Posterior cingulate gyrus (tissue), 11 donors: Measurements from ENCODE around the gene TXNRD2.
A peak's percentile ranks its signal among the peaks of the same experiment; 100 is the strongest.
"Not testable (repeated sequence)": the region's sequence is repeated elsewhere in the genome, so short reads cannot be mapped to it uniquely, and the experiment has no call there.

Source experiments
- DNase-seq, 10 donors: peaks; one replicate each; pipeline versions ENCODE4 v3.0.0 to v3.0.0-alpha.2; 2020 to 2021; ENCODE audit warnings: mixed read lengths in 3 of 10
- intact Hi-C: fragments of 100-400 bp; cut with DNase I; formaldehyde crosslinking; loops from one replicate; pipeline ENCODE4 v1.15.1; 2023

The TXNRD2 gene

DNA sequence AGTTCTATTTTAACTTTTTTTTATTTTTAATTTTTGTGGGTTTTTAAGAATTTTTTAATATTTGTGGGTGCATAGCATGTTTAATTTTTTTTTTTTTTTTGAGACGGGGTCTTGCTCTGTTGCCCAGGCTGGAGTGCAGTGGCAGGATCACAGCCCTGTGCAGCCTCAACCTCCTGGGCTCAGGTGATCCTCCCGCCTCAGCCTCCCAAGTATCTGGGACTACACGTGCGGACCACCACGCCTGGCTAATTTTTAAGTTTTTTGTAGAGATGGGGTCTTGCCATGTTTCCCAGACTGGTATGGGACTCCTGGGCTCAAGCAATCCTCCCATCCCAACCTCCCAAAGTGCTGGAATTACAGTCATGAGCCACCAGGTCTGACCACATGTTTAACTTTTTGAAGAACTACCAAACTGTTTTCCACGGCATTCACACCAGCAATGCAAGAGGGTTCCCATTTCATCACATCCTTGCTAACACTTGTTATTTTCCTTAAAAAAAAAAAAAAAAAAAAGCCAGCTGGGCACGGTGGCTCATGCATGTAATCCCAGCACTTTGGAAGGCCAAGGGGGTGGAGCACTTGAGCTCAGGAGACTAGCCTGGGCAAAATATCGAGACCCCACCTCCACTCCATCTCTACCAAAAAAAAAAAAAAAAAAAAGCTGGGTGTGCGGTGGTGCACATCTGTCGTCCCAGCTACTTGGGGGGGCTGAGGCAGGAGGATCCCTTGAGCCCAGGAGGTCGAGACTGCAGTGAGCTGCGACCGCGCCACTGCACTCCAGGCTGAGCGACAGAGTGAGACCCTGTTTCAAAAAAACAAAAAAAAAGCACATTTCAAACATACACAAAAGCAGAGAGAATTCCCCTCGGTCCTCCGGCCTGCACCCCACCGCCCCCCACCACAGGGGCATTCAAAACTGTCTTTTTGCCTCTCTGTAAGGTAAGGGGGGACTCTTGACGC lies 16.7 kb upstream of the TXNRD2 start:
- intact Hi-C loops = no loop called here
- DNase-seq = peak in 3 of 10 donors; percentile 13 to 60 (median 49)

DNA sequence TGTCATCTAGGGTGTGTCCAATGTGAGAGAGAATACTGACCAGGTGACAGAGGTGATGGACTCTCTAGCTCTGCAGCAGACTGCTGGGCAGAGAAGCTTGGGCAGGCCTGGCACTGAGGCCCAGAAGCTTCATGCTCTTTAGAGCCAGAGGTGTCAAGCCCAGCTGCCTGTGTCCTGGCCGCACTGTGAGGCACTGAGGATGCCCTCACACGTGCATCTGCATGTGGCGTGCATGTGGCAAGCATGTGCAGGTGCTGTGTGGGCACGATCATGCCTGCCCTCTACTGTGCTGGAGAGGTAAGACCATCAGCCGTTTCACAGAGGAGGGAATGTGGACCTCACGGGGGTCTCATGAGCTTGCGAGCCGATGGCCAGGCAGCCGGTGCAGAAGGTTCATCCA lies 15.8 kb upstream of the TXNRD2 start:
- intact Hi-C loops = no loop called here
- peak in 3 of 10 donors; percentile 19 to 71 (median 64) for DNase-seq

DNA sequence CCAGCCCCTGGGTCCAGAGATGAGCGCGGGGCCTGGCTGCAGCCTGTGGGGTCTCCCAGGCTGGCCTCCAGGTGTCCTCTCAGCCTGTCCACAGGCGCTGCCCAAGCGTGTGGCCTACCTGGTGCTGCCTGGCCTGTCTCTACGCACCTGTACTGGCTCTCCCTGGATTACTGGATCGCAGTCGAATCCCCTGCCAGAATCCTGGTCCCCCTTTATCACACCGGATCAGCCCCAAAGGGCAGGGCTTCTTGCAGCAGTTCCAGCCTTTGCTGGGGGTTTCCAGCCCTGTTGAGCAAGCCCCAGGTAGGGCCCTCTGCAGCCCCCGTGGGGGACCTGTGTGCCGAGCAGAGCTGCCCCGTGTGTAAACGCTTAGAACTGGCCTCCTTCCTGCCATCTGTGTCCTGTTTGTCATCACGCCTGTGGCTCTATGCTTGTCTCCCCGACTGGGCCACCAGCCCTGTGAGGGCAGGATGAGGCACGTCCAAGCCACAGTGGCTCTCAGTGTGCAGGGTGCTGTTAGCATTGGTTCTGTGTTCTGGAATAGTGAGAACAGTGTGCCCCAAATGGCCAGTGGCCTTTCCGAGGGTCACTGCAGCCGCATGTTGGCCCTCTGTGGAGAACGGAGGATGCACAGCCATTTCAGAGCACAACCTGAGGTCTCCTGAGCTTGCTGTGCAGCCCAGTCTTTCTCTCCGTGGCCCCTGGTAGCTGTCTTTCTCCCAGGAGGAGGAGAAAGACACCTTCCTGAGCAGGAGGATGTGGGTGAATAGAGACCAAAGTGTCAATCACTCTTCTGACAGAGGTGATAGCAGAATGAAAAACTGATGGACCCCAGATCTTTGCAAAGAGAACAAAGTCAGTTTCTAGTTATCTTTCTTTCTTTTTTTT lies 13.9 kb upstream of the TXNRD2 start:
- peak in 3 of 10 donors; percentile 21 to 74 (median 66) for DNase-seq
- intact Hi-C loops = no loop called here

DNA sequence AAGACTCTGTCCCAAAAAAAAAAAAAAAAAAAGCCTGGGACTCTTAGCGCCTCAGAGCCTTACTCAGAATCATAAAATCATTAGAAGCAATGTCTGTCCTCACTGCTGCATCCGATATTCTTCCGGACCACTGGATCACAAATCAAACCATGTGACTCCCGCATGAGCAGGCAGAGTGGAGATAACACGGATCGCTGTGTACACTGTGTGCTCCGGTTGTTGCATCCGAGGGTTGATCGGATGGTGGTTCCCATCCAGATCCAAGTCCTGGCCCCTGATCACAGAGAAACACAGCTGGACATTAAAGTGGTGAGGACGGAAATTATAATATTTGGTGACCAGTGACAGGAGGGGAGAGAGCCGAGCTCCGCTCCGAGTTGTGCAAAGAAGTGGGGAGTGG lies 9.7 kb upstream of the TXNRD2 start:
- intact Hi-C loops = no loop called here
- DNase-seq = peak in 2 of 10 donors; percentile 45 to 57

DNA sequence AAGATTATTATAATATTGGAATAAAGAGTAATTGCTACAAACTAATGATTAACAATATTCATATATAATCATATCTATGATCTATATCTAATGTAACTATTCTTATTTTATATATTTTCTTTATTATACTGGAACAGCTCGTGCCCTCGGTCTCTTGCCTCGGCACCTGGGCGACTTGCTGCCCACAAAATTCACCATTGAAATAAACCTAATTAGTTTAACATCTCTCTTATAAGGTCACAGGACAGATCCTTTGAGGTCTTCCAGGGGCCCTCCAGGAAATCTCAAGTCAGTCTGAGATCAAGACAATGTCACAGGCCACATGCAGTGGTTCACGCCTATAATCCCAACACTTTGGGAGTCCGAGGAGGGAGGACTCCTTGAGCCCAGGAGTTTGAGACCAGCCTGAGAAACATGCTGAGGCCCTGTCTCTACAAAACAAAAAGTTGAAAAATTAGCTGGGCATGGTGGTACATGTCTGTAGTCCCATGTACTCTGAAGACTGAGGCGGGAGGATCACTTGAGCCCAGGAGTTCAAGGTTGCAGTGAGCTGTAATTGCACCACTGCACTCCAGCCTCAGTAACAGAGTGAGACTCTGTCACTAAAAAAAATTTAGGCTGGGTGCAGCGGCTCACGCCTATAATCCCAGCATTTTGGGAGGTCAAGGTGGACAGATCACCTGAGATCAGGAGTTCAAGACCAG lies 6.6 kb upstream of the TXNRD2 start:
- intact Hi-C loops = no loop called here

DNA sequence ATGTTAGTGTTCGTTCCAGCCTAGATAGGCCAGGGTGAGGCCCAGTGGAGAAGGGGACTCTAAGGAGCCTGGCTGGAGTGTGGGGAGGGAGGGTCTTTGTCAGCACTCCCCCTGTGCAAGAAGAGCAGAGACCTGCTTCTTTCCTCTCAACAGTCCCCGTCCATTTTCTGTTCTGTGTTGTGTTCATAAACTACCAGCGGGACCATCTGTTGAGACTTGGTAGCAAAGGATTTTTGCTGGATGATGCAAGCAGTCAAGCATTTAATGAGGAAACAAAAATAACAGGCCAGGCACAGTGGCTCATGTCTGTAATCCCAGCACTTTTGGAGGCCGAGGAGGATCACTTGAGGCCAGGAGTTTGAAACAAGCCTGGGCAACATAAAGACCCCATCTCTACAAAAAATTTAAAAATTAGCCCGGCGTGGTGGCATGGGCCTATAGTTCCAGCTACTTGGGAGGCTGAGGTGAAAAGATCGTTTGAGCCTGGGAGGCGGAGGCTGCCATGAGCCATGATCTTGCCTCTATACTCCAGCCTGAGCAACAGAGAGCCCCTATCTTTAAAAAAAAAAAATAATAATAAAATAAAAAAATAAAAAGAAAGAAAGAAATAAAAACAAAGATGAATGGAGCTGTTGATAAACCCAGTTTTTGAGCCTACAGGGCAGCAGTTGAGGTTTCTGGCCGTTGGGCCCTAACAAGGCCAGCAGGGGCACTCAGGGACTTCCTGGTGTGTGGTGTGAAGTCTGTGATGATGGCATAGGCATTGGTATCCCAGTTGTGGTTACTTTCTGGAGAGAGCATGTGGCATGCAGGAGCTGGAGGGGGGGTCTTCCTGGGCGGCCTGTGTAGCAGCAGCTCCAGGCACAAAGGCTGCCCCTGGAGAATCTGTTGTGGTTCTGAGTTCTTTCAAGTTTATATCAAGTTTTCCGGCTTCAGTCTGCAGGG lies 1.7 kb upstream of the TXNRD2 start:
- DNase-seq = peak in 4 of 10 donors; percentile 9 to 59 (median 24)
- intact Hi-C loops = no loop called here

More for the DNA sequence above, 6.6 kb upstream of the TXNRD2 start:
- DNase-seq = peak in 2 of 10 donors; percentile 31 to 36

DNA sequence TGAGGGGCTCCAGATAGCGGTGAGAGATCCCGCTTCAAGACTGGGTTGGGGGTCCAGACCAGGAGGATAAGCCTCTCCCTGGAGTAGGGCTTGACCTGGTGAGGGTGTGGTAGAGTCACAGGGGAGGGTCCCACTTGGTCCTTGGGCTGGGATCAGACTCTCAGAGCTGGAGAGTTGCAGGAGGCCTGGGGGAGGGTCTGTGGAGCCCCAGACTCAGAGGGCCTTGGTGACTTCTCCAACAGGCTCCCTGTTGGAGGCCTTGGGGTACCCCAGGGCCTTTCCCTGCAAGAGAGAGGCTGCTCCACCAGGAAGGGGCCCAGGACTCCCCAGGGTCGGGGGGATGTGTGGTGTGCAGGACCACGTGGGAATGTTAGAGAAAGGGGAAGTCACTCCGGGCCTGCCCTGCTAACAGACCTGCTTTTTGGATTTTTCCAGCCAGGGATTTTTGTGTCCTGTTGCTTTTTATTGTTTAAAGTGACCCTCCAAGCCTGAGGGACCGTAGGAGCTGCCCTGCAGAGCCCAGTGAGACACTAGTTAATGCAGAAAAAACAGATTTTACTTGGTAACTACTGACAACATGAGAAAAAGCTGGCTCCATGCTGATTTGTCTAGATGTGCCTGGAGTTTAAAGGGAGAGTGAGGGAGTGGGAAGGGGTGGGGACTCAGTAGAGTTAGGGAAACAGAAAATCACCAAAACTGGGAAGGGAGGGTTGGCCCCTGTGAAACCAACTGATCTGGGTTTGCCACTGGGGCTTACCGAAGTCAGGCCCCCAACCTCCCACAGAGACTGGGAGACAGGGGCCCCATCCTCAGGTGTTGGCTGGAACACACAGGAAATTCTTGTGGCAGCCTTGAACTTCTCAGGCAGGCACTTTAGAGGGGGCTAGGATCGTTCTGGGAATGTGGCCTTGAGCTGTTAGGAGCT lies 801 bp upstream of the TXNRD2 start:
- peak in 4 of 10 donors; percentile 18 to 81 (median 68) for DNase-seq
- intact Hi-C loops = no loop called here

DNA sequence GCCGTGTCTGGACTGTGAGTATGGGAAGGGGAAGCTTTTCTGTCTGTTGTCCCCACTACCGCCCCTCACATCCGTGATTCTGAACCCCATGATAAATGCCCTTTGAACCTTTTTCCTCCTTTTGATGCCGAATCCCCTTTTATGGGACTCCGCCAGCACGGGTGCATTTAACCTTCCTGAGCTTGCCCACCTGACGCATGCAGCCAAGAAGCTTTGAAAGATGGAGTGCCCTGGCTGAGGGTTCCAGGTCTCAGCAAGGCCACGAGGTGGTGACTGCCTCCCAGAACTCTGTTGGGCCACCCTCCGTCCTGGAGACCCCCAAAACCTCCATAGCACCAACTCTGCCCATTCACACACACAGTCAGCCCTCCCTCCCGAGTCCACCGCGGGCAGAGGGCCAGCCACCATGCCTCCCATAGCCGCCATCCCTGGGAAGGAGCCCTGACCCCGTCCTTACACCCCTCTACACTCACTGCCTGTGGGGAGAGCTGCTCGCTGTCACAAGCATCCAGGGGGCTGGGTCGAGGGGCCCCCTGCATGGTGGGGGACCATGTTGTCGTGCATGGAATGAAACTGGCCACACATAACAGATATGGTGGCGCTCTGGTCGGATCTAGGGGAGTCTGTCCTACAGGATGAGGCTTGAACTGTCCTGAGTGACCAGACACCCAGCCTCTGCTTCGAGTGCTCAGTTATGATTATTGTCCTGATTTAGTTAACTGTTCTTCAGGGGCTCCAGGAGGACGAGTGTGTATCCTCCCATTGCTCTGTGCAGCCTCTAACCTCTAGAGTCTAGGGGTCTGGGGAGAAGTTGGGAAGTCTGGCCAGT lies 868 bp downstream of the TXNRD2 start:
- DNase-seq = peak in 4 of 10 donors; percentile 17 to 79 (median 70)
- intact Hi-C loops = no loop called here

DNA sequence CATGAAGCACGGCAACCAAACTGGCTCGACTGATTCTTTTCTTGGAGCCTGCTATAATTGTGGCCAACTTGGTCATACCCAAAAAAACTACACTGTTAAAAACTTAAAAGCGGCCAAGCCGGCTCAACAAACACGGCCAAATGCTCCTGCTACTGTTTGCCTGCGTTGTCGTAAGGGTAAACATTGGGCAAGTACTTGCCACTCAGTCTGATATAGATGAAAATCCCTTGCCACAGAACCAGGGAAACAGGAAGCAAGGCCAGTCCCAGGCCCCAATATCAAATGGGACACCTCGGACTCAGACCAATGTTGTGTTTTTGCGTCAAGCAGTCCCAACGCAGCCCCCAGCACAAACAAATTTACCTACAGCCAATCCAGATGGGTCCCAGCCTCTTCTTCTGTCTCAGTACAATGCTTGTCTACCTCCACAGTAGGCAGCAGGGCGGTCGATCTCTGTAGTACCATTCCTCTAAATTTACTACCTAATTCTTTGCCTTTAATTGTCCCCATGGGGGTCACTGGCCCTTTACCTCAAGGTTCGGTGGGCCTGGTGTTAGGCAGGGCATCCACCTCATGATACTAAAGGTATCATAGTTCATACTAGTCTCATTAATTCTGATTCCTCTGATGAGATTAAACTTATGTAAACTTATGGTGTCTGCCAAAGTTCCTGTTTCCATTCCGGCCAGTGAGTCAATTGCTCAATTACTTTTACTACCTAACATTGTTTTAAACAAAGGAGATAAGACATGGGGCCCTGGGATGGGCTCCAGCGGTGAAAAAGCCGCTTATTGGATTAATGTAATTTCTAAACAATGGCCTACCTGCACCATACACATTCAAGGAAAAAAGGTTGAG lies 3.8 kb downstream of the TXNRD2 start:
- intact Hi-C loops = no loop called here
- DNase-seq = peak in 1 of 10 donors; percentile 41

DNA sequence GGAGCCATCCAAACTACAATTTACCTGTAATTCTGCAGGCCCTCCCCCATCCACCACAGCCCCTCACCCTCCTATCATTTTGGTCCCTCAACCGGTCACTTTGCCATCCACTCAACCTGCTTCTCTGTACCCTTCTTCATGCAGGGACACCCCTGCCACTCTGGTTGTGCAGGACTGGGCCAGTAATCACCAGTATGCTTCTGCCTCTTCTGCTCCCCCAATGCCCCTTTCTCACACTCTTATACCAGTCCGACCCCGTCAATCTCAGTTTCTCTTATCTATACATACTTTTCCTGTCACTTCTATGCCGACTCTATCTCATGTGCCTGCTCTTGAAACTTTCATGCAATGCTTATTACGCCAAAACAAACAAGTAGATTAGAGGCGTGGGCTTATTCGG lies 5.1 kb downstream of the TXNRD2 start:
- peak in 1 of 10 donors; percentile 19 for DNase-seq
- intact Hi-C loops = no loop called here

DNA sequence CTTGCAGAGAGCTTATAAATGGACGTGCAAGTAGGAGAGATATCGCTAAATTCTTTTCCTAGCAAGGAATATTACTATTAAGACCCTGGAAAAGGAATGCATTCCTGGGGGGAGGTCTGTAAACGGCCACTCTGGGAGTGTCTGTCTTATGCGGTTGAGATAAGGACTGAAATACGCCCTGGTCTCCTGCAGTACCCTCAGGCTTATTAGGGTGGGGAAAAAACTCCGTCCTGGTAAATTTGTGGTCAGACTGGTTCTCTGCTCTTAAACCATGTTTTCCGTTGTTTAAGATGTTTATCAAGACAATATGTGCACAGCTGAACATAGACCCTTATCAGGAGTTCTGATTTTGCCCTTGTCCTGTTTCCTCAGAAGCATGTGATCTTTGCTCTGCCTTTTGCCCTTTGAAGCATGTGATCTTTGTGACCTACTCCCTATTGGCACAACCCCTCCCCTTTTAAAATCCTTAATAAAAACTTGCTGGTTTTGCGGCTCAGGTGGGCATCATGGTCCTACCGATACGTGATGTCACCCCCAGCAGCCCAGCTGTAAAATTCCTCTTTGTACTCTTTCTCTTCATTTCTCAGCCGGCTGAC lies 6.4 kb downstream of the TXNRD2 start:
- intact Hi-C loops = not testable (repeated sequence)
- DNase-seq = peak in 2 of 10 donors; percentile 10 to 26

DNA sequence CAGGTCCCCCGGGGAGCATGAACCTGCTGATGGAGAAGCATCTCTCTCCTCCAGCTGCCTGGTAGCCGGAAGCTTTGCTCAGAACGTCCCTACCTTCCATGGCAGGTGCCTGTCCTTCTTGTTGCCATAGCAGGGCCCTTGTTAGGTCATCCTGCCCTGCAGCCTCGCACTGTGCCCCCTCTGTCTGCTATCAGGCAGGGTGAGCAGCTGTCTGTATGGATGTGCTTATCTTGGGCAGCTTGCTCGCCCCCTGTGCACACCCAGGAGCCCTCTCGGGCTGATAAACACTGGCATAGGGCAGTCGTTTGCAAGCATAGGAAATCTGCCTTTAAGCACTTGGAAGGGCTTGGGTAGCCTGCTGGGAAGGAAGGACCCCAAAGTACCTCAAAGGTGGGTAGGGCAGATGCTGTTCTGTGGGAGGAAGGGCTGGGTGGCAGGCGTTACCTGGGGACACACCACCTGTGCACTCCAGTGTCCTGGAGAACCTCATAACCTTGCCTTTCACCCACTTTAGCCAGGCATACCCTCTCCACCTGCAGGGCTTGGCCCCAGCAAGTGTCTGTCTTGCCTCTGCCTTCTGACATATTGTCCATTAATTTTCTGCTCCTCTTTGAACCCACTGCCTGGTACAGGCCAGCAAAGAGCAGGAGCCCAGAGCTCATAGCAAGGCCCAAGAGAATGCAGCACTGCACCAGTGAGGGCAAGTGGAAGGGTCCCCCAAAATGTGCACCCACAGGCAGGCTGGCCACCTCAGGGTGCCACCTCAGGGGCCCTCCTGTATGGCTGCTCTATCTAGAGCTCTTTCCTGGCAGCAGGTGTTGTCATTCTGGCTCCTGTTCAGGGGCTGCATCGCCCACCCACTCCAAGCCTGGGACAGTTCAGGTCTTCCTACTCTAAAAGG lies 8.0 kb downstream of the TXNRD2 start:
- DNase-seq = peak in 2 of 10 donors; percentile 44 to 73
- intact Hi-C loops = no loop called here

DNA sequence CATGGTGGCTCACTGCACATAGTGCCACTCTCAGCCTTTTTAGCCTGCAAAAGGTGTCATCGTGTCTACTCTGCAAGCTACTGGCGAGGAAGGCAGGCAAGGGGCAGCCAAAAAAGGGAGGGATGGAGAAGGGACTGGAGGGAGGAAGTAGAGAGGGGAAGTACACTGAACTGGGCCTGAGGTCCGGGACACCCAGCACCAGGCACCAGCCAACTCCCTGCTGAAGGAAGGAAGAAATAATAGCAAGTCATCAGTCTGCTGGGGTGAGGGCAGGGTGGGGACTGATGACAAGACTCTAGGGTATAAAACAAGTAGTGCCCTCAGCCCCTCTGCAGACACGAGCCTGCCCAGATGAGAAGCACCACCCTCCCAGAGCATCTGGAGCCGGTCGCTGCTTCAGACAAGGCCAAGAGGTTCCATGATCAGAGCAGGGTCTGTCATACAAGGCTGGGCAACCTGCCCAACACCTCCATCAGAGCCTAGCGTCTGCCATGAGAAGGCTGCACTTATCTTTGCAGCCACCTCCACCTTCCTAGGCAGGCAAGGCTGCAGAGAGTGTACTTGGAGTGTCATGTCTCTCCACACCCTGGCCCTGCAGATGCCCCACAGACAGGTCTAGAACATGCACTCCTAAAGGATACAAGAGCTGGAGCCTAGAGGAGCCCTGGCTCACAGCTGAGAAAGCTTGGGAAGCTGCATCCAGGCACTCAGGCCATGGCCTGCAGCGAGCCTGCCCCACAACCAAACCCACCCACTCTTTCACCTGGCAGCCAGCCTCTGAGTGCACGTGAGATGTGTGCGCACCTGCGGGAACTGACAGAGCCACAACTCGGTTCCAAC lies 9.0 kb downstream of the TXNRD2 start:
- intact Hi-C loops = no loop called here
- peak in 2 of 10 donors; percentile 62 to 72 for DNase-seq

DNA sequence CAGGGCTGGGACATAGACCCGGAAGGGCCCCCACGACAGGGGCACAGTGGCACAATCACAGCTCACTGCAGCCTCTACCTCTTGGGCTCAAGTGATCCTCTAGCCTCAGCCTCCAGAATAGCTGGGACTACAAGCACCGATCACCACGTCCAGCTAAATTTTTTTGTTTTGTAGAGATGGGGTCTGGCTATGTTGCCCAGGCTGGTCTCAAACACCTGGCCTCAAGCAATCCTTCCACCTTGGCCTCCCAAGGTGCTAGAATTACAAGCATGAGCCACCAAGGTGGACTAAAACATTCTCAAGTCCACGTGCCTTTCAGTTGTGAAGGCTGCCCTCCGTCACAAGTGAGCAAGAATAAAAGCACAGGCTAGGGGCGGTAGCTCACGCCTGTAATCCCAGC lies 10.1 kb downstream of the TXNRD2 start:
- intact Hi-C loops = no loop called here

More for the DNA sequence above, 10.1 kb downstream of the TXNRD2 start:
- DNase-seq = no peak
